ENCODE data around the gene BAZ2B. TPM values are rescaled to one million over a fixed set of nuclear protein-coding genes. Genes with fewer than 3 reads are reported as not detected.

The BAZ2B gene
- total RNA-seq, 6 experiments from 2014 or later, result 18.0 to 32.8 (median 24.2) TPM

DNA sequence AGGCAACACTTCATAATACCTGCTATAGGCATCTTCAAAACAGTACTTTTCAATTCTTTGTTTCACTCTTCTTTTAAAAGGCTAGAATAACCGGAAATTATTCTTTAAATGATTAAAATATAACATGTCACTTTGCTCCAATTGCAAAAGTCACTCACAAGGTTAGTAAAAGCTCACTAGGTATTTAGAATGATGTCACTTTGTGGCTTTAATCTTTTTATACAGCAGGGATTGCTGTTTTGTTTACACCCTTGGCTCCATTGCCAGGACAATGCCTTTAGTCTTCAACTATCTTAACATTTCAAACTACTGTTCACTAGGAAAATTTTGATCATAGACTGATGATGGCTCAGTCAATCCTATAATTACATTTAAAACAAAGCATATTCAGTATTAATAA is 157.1 kb downstream of the BAZ2B start:
- 30% methylated on average over 1 of the region's 1 CpG for WGBS (ENCODE audit: insufficient coverage, low coverage, low lambda C conversion rate, missing lambda C conversion rate)
- Histone ChIP-seq H3K4me3 (no peak overlapping the region), H3K27ac (no peak overlapping the region), H3K27me3 (no peaks in the 10 kb centered on the region), H3K36me3 (no peaks in the 10 kb centered on the region), H3K9me3 (no peaks in the 10 kb centered on the region), H3K4me1 (no peaks in the 10 kb centered on the region)
- intact Hi-C loops (cut with DNase I), result no loop called here
- DNase-seq (no peak), ATAC-seq (peak in 3 of 4 donors; percentile 43 to 88 (median 72))
- TF ChIP-seq, protein P1, sequence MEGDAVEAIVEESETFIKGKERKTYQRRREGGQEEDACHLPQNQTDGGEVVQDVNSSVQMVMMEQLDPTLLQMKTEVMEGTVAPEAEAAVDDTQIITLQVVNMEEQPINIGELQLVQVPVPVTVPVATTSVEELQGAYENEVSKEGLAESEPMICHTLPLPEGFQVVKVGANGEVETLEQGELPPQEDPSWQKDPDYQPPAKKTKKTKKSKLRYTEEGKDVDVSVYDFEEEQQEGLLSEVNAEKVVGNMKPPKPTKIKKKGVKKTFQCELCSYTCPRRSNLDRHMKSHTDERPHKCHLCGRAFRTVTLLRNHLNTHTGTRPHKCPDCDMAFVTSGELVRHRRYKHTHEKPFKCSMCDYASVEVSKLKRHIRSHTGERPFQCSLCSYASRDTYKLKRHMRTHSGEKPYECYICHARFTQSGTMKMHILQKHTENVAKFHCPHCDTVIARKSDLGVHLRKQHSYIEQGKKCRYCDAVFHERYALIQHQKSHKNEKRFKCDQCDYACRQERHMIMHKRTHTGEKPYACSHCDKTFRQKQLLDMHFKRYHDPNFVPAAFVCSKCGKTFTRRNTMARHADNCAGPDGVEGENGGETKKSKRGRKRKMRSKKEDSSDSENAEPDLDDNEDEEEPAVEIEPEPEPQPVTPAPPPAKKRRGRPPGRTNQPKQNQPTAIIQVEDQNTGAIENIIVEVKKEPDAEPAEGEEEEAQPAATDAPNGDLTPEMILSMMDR (IDR thresholded peaks at IDR 0.05), result no peak
- TF ChIP-seq POLR2A (IDR thresholded peaks at IDR 0.05), result no peak

DNA sequence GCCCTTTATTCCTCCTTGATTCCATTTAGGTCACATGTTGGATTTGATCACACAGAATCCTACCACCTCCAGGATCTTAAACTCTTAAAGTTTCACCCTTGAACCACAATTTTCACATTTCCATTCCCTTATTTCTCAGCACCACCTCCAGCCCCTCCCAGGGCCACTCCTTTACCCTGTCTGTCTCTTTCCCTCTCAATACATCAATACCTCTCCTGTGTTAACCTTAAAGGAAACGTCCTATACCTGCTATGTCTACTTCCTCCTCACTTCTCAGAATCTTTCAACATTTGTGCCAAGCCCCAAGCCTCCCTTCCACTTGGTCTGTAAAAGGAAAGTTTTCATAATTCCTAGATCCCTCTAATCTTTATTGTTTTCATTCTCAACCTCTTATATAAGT is 158.8 kb downstream of the BAZ2B start:
- no peaks in the 10 kb centered on the region for H3K9me3 ChIP-seq
- 53% methylated on average over 1 of the region's 1 CpG for whole genome bisulfite sequencing (ENCODE audit: insufficient coverage, low coverage, low lambda C conversion rate, missing lambda C conversion rate)
- no peaks in the 10 kb centered on the region for H3K27me3 ChIP-seq
- no peaks in the 10 kb centered on the region for H3K36me3 ChIP-seq
- DNase-seq (no peak), ATAC-seq (no peak)
- intact Hi-C loops (cut with DNase I), result no loop called here
- H3K27ac ChIP-seq, result no peak overlapping the region
- TF ChIP-seq, protein P1 (IDR thresholded peaks at IDR 0.05), result no peak
- no peak for TF ChIP-seq POLR2A (IDR thresholded peaks at IDR 0.05)
- H3K4me3 ChIP-seq, result no peak overlapping the region
- no peaks in the 10 kb centered on the region for H3K4me1 ChIP-seq

DNA sequence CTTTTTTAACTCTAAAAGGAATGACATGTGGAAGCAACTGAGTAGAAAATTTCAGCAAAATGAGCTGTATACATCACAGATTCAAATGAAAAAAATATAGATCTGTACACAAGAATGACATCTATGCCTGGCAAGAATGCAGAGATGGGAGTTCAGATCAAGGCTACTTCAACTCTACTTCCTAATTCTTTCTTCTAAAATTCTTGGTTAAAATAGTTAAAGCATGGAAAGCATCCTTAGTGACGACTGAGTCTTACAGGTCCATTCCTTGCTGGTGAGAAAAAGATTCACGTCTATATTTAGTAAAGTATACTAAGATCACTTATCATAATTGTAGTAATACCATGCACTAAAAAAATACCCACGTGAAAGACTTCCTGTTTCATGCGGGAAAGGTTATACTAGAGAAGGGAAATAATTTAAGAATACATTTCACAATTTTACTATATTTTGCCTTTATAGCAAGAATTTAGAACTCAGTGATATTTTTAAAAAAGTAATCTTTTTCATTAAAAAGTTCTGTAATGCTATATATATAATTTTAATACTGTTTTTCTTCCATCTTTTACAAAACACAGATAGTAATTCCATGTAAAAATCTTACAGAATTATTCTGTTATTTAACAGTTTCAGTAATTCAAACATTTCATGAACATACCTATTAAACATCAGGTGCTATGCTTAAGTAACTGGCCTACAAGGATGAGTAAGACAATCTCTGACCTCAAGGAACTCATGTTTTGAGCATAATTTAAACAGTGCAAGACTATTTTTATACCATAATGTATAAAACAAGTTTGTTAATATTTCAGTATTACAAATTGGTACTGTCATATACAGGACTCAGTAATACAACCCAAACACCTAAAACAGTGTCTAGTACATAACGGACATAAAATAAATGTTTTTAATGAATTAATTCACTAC is 159.6 kb downstream of the BAZ2B start:
- DNase-seq, result no peak
- H3K9me3 ChIP-seq, result no peaks in the 10 kb centered on the region
- no peak overlapping the region for H3K27ac ChIP-seq
- intact Hi-C loops (cut with DNase I), result no loop called here
- whole genome bisulfite sequencing (ENCODE audit: insufficient coverage, low coverage, low lambda C conversion rate, missing lambda C conversion rate), result 47% methylated on average over 5 of the region's 5 CpGs
- H3K36me3 ChIP-seq, result no peaks in the 10 kb centered on the region
- no peaks in the 10 kb centered on the region for H3K4me1 ChIP-seq
- no peaks in the 10 kb centered on the region for H3K27me3 ChIP-seq
- TF ChIP-seq, protein P1 (IDR thresholded peaks at IDR 0.05), result no peak
- no peak for TF ChIP-seq POLR2A (IDR thresholded peaks at IDR 0.05)
- no peak overlapping the region for H3K4me3 ChIP-seq
- ATAC-seq, result peak in 1 of 4 donors; percentile 23

DNA sequence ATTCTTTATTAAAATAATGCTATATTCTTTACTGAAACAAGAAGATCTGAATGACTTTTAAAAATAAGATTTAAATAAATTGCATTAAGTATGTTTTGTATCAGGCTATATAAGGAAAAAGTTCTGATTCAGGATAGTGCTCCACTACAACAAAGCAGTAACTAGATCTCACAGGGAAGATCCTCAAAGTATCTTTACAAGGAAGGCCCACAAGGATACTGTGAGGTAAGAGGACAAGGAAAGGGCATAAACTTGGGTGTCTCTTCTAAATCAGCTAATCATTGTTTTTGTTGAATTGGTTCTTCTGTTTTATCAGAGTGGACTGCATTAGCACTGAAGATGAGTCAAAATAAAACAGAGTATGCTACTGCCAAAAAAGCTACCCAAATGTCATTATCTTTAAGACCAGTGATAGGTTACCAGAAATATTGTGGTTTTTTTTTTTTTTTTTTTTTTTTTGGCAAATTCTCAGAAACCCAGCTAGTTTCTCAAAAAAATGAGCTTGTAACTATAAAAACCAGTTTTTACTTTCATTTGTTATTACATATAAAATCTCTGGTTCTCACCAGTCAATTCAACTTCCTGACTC is 160.9 kb downstream of the BAZ2B start:
- ATAC-seq, result peak in 1 of 4 donors; percentile 29
- no peaks in the 10 kb centered on the region for H3K4me1 ChIP-seq
- TF ChIP-seq, protein P1 (IDR thresholded peaks at IDR 0.05), result no peak
- TF ChIP-seq POLR2A (IDR thresholded peaks at IDR 0.05), result no peak
- no peak overlapping the region for H3K4me3 ChIP-seq
- DNase-seq, result no peak
- intact Hi-C loops (cut with DNase I), result no loop called here
- H3K9me3 ChIP-seq, result no peaks in the 10 kb centered on the region
- no peaks in the 10 kb centered on the region for H3K36me3 ChIP-seq
- H3K27ac ChIP-seq, result no peak overlapping the region
- no peaks in the 10 kb centered on the region for H3K27me3 ChIP-seq

All from right lobe of liver (tissue), 6 donors.